Stomach (tissue), 9 donors: ENCODE measurements around the gene WDR5B. TPM values are rescaled to one million over a fixed set of nuclear protein-coding genes. Genes with fewer than 3 reads are reported as not detected.

Experiments
- DNase-seq, 2 donors: peaks; one replicate each; pipeline versions ENCODE4 v3.0.0 to v3.0.0-alpha.2; 2013 to 2019
- H3K27ac ChIP-seq, 5 donors: fragments of 200-600 bp in 4 of 5; sonication (generic) in 4 of 5; one replicate each; pipeline ENCODE4 v1.5.1; 2013 to 2019; ENCODE audit warnings: mild to moderate bottlenecking in 1 of 5, moderate library complexity in 1 of 5
- H3K27me3 ChIP-seq, 3 donors: fragments of 200-600 bp; sonication (generic); one replicate each; pipeline ENCODE4 v1.5.1; 2017 to 2019; ENCODE audit warnings: mixed run types in 1 of 3
- H3K36me3 ChIP-seq, 4 donors: fragments of 200-600 bp; sonication (generic); 1 replicate in 3 of 4; 2 replicates in 1 of 4; pipeline ENCODE4 v1.5.1; 2016 to 2019
- H3K4me1 ChIP-seq, 4 donors: fragments of 200-600 bp; sonication (generic); one replicate each; pipeline ENCODE4 v1.5.1; 2016 to 2019
- H3K4me3 ChIP-seq, 4 donors: fragments of 200-600 bp; sonication (generic) in 3 of 4; one replicate each; pipeline ENCODE4 v1.5.1; 2016 to 2019; ENCODE audit warnings: mild to moderate bottlenecking in 1 of 4
- H3K9me3 ChIP-seq, 4 donors: fragments of 200-600 bp; sonication (generic); one replicate each; pipeline ENCODE4 v1.5.1; 2016 to 2019
- CTCF ChIP-seq, 7 experiments: fragments of 450-650 bp in 4 of 7; fragments of 200-600 bp in 3 of 7; sonication (generic) in 3 of 7; IDR thresholded peaks; one replicate each; pipeline ENCODE4 v1.5.1; 2016 to 2019; ENCODE audit warnings: antibody characterized with exemption in 7 of 7, control low read depth in 2 of 7, mild to moderate bottlenecking in 1 of 7
- EP300 ChIP-seq: sonication (generic); formaldehyde crosslinking; IDR thresholded peaks from one replicate; pipeline ENCODE4 v1.6.1; 2017; ENCODE audit warnings: antibody characterized with exemption
- POLR2A ChIP-seq, 4 donors: fragments of 450-650 bp; IDR thresholded peaks; one replicate each; pipeline ENCODE4 v1.6.1; 2016; ENCODE audit warnings: antibody characterized with exemption in 4 of 4, control low read depth in 2 of 4, mild to moderate bottlenecking in 1 of 4, moderate library complexity in 1 of 4
- POLR2AphosphoS5 ChIP-seq, 3 donors: sonication (generic); formaldehyde crosslinking; IDR thresholded peaks; one replicate each; pipeline ENCODE4 v1.6.1; 2016; ENCODE audit warnings: antibody characterized with exemption in 3 of 3
- WGBS, 5 donors: extraction: QIAGEN DNeasy Blood & Tissue Kit in 3 of 5; methylation state at CpG; one replicate each; pipeline versions ENCODE4 v1.1.5 to v1.1.7; 2013 to 2018; 5-methylcytosine and 5-hydroxymethylcytosine counted together
- intact Hi-C: fragments of 100-400 bp; cut with DNase I; formaldehyde crosslinking; loops from one replicate; pipeline ENCODE4 v1.15.1; 2023; ENCODE audit warnings: low total_unique reads
- polyA plus RNA-seq, 3 donors: library from polyadenylated mRNA; stranded (reverse); fragments of 200-250 nt; gene quantifications; one replicate each; pipeline ENCODE4 v1.2.3, GENCODE V29; 2013
- total RNA-seq, 5 donors: library from RNA; depleted of rRNA; stranded (reverse); fragments of >200 nt; gene quantifications; one replicate each; pipeline versions ENCODE4 v1.1.0 to v1.2.3, GENCODE V29; 2014 to 2016
- donor health status: healthy with polysubstance abuse.
- donor health status: Bipolar disorder and iron deficiency.
- donor health status: healthy.

WDR5B gene
- total and polyA plus RNA-seq, 8 donors = under 0.01 to 4.6 (median 1.7) TPM; not detected in 1

- peaks cover 17 to 51% (median 37%) of the 10 kb centered on the region in 4 donors for H3K4me1 ChIP-seq
- TF ChIP-seq POLR2AphosphoS5 (IDR thresholded peaks at IDR 0.05) (no peak), CTCF (IDR thresholded peaks at IDR 0.05) (no peak), POLR2A (IDR thresholded peaks at IDR 0.05) (no peak), EP300 (no peak)
- no peak for DNase-seq
- no peaks in the 10 kb centered on the region for H3K27me3 ChIP-seq
- no peaks in the 10 kb centered on the region for H3K9me3 ChIP-seq
- H3K27ac ChIP-seq = peak overlapping the region in 1 of 5 donors; percentile 90
- 80 to 93% (median 90%) methylated on average over 3 of the region's 3 CpGs for WGBS, 5 donors
- intact Hi-C loops = no loop called here
- peaks cover 8 to 34% (median 27%) of the 10 kb centered on the region in 4 donors for H3K36me3 ChIP-seq
- H3K4me3 ChIP-seq = no peak overlapping the region
These were observed 1.5 kb downstream of the WDR5B start for GRCh38 chr3:122414391-122414790.

- intact Hi-C loops = no loop called here
- WGBS, 5 donors = 82 to 91% (median 87%) methylated on average over 6 of the region's 6 CpGs
- no peak overlapping the region for H3K27ac ChIP-seq
- H3K4me1 ChIP-seq = peaks cover 17 to 39% (median 24%) of the 10 kb centered on the region in 4 donors
- H3K4me3 ChIP-seq = no peak overlapping the region
- H3K27me3 ChIP-seq = no peaks in the 10 kb centered on the region
- DNase-seq = no peak
- no peaks in the 10 kb centered on the region for H3K9me3 ChIP-seq
- TF ChIP-seq CTCF (IDR thresholded peaks at IDR 0.05) (no peak), POLR2A (IDR thresholded peaks at IDR 0.05) (no peak), POLR2AphosphoS5 (IDR thresholded peaks at IDR 0.05) (no peak), EP300 (no peak)
- H3K36me3 ChIP-seq = peaks cover 12 to 72% (median 65%) of the 10 kb centered on the region in 4 donors
These were observed 5.2 kb downstream of the WDR5B start for GRCh38 chr3:122410639-122411038.

- no peak overlapping the region for H3K4me3 ChIP-seq
- DNase-seq = no peak
- TF ChIP-seq POLR2A (IDR thresholded peaks at IDR 0.05) (no peak), CTCF (IDR thresholded peaks at IDR 0.05) (no peak), POLR2AphosphoS5 (IDR thresholded peaks at IDR 0.05) (no peak), EP300 (no peak)
- 77 to 81% (median 79%) methylated on average over 4 of the region's 4 CpGs for WGBS, 5 donors
- no peaks in the 10 kb centered on the region for H3K27me3 ChIP-seq
- peaks cover 13 to 35% (median 20%) of the 10 kb centered on the region in 4 donors for H3K4me1 ChIP-seq
- H3K9me3 ChIP-seq = no peaks in the 10 kb centered on the region
- H3K36me3 ChIP-seq = peaks cover 17 to 77% (median 70%) of the 10 kb centered on the region in 4 donors
- H3K27ac ChIP-seq = peak overlapping the region in 1 of 5 donors; percentile 36
- intact Hi-C loops = no loop called here
These were observed 5.8 kb downstream of the WDR5B start for GRCh38 chr3:122410111-122410510.

- DNase-seq = no peak
- TF ChIP-seq POLR2A (IDR thresholded peaks at IDR 0.05) (no peak), CTCF (IDR thresholded peaks at IDR 0.05) (no peak), POLR2AphosphoS5 (IDR thresholded peaks at IDR 0.05) (no peak), EP300 (no peak)
- intact Hi-C loops = no loop called here
- peak overlapping the region in 1 of 4 donors; percentile 2 for H3K4me3 ChIP-seq
- H3K27ac ChIP-seq = peak overlapping the region in 2 of 5 donors; percentile 36 to 47
- H3K27me3 ChIP-seq = no peaks in the 10 kb centered on the region
- no peaks in the 10 kb centered on the region for H3K9me3 ChIP-seq
- WGBS, 5 donors = 74 to 86% (median 77%) methylated on average over 6 of the region's 6 CpGs
- H3K4me1 ChIP-seq = peaks cover 6 to 29% (median 14%) of the 10 kb centered on the region in 4 donors
- peaks cover 21 to 84% (median 77%) of the 10 kb centered on the region in 4 donors for H3K36me3 ChIP-seq
These were observed 6.4 kb downstream of the WDR5B start for GRCh38 chr3:122409446-122409845.
